HG02610 (cell line): ENCODE measurements around the gene BCL11B.

Experiments
- ATAC-seq: cut with Tn5 transposase; IDR thresholded peaks from one replicate; pipeline ENCODE4 v1.9.1; 2021; ENCODE audit warnings: mild to moderate bottlenecking, moderate library complexity; ENCODE audit not compliant: unreplicated experiment

BCL11B gene

DNA sequence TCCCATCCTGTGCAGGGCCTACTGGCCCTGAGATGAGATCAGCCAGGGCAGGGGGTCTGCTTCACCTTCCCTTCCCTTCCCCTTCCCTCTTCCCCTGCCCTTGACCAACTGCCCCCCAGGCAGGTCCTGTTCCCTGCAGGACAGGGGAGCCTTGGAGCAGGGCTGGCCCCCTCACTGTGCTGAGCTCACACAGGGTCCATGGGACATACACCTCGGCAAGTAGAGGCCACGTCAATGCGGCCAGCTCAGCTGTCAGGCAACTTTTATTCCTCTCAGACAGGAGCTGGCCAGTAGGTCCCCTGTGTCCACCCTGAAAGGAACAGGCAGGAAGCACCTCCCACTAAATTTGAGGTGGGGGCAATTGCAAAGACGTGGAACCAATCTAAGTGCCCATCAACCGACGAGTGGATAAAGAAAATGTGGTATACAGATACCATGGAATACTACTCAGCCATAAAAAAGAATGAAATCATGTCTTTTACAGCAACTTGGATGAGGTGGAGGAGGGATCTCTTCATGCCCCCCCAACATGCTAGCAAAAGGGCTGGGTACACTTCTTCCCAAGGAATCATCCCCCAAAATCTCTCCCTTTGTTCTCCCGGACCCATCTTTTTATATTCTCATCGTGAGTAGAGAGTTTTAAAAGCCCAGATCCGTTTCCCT is 148.7 kb downstream of the BCL11B start:
- ATAC-seq = no peak

DNA sequence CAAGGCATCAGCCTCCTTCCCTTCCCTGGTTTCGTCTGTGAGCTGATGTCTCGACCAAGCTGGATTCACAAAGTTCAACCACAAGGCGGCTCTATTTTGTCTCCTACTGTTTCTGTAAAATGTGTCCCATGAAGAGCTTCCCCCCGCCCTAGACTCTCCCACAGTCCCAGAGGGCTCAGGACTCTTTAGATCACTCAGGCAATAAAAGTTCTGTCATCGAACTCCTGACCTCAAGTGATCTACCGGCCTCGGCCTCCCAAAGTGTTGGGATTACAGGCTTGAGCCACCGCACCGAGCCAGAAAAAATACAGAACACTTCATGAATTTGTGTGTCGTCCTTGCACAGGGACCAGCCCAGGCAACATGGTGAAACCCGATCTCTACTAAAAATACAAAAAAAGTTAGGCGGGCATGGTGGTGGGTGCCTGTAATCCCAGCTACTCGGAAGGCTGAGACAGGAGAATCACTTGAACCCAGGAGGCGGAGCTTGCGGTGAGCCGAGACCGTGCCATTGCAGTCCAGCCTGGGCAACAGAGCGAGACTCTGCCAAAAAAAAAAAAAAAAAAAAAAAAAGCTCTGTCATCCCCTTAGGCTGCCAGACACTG is 149.4 kb downstream of the BCL11B start:
- ATAC-seq = no peak

GRCh38 chr14:99121319-99121875 is 150.6 kb downstream of the BCL11B start:
- ATAC-seq = no peak

DNA sequence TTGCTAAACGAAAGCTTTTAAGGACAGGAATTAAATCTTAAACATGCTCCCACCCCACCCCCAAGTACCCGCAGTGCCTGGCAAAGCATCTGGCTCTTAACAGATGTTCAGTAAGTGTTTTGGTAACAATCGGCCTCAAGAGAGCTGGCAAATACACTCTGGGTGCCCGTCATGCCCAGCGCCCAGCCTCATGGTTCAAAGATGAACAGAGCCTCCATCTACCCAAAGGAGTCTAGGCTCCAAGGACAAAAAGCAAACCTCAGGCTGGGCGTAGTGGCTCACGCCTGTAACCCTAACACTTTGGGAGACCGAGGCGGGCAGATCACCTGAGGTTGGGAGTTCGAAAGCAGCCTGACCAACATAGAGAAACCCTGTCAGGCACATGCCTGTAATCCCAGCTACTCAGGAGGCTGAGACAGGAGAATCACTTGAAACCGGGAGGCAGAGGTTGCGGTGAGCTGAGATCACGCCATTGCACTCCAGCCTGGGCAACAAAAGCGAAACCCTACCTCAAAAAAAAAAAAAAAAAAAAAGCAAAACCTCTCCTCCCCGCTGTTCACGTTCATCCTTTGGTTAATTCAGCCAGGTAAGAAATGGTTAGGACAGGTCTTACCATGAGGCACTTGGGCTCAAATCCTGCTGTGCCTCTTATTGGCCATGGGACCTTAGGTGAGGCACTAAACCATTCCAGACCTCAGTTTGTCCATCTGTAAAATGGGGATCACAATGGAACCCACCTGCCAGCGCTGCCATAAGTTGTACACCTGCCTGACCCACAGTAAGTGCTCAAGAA is 151.3 kb downstream of the BCL11B start:
- ATAC-seq = no peak

DNA sequence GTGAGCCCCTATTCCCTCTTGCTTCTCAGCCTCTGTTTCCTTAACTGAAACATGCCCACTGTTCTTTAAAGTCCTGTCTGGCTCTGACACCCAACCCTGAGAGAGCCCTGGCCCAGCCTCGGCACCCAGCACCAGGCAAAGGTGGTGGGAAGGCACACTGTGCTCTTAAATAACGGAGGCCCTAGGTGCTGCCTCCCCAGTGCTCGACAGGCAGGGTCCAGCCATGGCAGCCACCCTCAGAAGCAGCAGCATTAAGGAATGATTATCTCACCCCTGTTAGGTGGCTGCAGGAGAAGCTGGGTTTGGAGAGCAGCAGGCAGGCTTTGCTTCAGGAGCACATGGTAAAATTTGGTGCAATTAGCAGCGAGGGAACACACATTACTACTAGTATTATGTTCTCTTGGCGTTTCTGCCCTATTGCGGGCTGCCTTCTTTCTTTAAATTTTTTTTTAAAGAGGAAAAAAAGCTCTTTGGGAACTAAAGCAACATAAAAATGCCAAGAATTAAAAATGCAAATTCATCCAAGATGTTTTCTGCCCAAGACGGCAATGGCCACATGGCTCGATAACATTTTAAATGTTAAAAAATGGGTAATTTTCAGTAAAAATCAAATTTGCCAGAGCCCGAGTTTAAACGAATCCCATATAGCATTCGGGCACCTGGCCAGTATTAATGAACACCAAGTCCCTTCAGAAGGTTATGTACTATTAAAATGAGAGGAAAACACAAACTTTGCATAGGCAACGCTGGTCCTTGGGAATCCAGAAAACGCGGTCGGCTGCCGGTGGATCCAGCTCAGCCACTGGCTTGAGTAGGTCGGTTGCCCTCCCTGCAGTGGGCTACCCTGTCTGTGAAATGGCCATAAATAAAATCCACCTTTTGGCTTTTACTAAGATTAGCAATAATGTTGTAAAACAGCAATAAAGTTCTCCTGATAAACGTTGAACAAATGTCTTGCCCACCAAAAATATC is 152.2 kb downstream of the BCL11B start:
- no peak for ATAC-seq
